ENCODE results near the gene KCNQ1. TPM values are rescaled to one million over a fixed set of nuclear protein-coding genes. Genes with fewer than 3 reads are reported as not detected.

Gene KCNQ1
- total RNA-seq, 1 experiment from 2014 or later = 2.5 TPM

GRCh38 chr11:2573240-2574042 lies 128.6 kb downstream of the KCNQ1 start (continued):
- no peak for TF ChIP-seq ARID4B (CRISPR knock-in tag; IDR thresholded peaks at IDR 0.05; ENCODE audit: borderline replicate concordance)
- TF ChIP-seq JAZF1 (CRISPR knock-in tag; IDR thresholded peaks at IDR 0.05) = no peak
- no peak for TF ChIP-seq TEAD4 (CRISPR knock-in tag; IDR thresholded peaks at IDR 0.05)
- no peak for TF ChIP-seq NFE2L1 (CRISPR knock-in tag; IDR thresholded peaks at IDR 0.05)
- TF ChIP-seq ZNF263 (CRISPR knock-in tag; IDR thresholded peaks at IDR 0.05; ENCODE audit: low read depth) = no peak
- TF ChIP-seq FOXP4 (CRISPR knock-in tag; IDR thresholded peaks at IDR 0.05) = no peak
- no peak for TF ChIP-seq ZNF138 (CRISPR knock-in tag; conservative IDR thresholded peaks at IDR 0.05)
- TF ChIP-seq OVOL2 (CRISPR knock-in tag; IDR thresholded peaks at IDR 0.05; ENCODE audit: borderline replicate concordance) = no peak
- no peak for TF ChIP-seq EMX1 (CRISPR knock-in tag; IDR thresholded peaks at IDR 0.05)
- TF ChIP-seq ATF1 (CRISPR knock-in tag; IDR thresholded peaks at IDR 0.05) = no peak
- TF ChIP-seq USF1 (CRISPR knock-in tag; IDR thresholded peaks at IDR 0.05) = no peak

GRCh38 chr11:2574043-2574552 lies 129.3 kb downstream of the KCNQ1 start:
- Mint-ChIP-seq H3K27me3 (ENCODE audit: low read depth) (peaks cover 51% of the 10 kb centered on the region), H3K36me3 (no peaks in the 10 kb centered on the region), H3K9me3 (no peaks in the 10 kb centered on the region), H3K27ac (no peak overlapping the region), H3K4me3 (no peak overlapping the region), H3K4me1 (no peaks in the 10 kb centered on the region)
- DNase-seq (ENCODE audit: low spot score) (peak; percentile 9), ATAC-seq (no peak)
- POLR2A ChIA-PET = interaction anchor here (1.1 kb wide), 1 partner anchor 20 kb away, joined by 3 read pairs; no protein-coding TSS in a partner anchor
- CTCF ChIA-PET = no interaction called here
- TF ChIP-seq TP53 (CRISPR knock-in tag; IDR thresholded peaks at IDR 0.05) (no peak), AFF4 (CRISPR knock-in tag; IDR thresholded peaks at IDR 0.05; ENCODE audit: borderline replicate concordance) (no peak), GABPB1 (CRISPR knock-in tag; IDR thresholded peaks at IDR 0.05) (no peak), FOXP1 (CRISPR knock-in tag; IDR thresholded peaks at IDR 0.05; ENCODE audit: borderline replicate concordance) (no peak), ZNF317 (CRISPR knock-in tag; IDR thresholded peaks at IDR 0.05; ENCODE audit: borderline replicate concordance, low read depth) (no peak), CREB1 (CRISPR knock-in tag; IDR thresholded peaks at IDR 0.05) (no peak), TCF7 (CRISPR knock-in tag; IDR thresholded peaks at IDR 0.05; ENCODE audit: low read depth) (no peak), ZNF263 (CRISPR knock-in tag; IDR thresholded peaks at IDR 0.05; ENCODE audit: low read depth) (no peak), TEAD1 (CRISPR knock-in tag; IDR thresholded peaks at IDR 0.05) (no peak), TEAD4 (CRISPR knock-in tag; IDR thresholded peaks at IDR 0.05) (no peak), FOXK1 (CRISPR knock-in tag; IDR thresholded peaks at IDR 0.05) (no peak), ZNF138 (CRISPR knock-in tag; conservative IDR thresholded peaks at IDR 0.05) (no peak)

Data from WTC11 (cell line).